T-helper 22 cell (primary cell): ENCODE data around the gene AGBL1.

Experiments
- DNase-seq: peaks from one replicate; pipeline ENCODE4 v3.0.0-alpha.2; 2020; ENCODE audit warnings: low read depth

The AGBL1 gene

DNA sequence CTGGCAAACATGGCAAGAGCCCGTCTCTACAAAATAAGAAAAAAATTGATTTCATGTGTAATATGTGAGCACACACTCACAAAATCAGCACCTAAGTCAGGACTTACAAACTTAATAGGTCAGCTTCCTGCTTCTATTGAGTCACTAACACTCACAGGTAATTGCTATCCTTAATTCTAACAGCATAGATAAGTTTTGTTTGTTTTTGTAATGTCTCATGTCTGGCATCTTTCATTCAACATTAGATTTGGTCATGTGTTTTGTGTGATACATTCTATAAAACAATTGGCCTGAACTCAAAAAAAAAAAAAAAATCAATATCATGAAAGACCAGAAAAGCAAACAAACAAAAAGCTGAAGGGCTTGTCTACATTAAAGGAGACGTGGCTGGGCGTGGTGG is 564.7 kb downstream of the AGBL1 start:
- no peak for DNase-seq

GRCh38 chr15:86645925-86646500 is 566.3 kb downstream of the AGBL1 start:
- no peak for DNase-seq

DNA sequence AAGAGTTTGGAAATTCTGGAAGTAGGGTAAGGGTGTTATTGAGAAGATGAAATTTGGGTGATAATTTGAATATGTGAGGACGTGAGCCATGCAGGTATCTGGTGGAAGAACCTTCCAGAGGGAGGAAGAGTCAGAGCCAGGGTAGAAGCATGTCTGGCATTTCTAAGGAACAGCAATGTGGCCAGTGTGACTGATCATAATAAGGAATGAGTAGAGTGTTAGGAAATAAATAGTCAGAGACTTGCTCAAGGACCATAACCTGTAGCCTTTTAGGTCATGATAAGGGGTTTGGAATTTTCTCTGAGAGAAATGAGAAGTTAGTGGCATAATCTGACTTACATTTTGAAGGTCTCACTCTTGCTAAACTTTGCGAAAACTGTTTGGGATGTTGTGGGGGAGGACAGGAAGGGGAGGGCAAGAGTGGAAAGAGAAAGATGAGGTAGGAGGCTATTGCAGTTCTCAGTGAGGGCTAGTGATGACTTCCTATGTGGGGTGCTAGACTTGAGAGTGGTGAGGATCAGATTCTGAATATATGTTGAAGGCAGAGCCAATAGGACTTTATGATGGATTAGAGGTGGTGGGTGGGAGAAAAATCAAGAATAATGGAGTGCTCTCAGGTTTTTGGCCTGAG is 568.3 kb downstream of the AGBL1 start:
- DNase-seq: no peak

- no peak for DNase-seq
These were observed 569.6 kb downstream of the AGBL1 start for GRCh38 chr15:86649277-86649676.

DNA sequence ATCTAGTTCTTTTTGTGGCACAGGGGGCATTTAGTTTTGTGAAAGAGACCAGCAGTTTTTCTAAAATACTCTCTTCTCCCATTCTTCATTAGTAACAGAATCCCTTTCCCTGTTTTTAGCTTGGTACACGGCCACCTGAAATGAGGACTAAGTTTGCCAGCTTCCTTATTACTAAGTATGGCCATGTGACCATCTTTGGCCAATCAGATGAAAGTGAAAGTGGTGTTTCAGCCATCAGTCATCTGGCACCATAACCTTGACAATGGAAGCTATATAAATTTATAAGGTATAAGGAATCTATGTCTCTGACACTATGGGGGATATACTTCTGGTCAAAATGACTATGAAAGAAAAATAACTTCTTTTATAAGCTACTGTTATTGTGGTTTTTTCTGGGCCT is 570.4 kb downstream of the AGBL1 start:
- DNase-seq: no peak

DNA sequence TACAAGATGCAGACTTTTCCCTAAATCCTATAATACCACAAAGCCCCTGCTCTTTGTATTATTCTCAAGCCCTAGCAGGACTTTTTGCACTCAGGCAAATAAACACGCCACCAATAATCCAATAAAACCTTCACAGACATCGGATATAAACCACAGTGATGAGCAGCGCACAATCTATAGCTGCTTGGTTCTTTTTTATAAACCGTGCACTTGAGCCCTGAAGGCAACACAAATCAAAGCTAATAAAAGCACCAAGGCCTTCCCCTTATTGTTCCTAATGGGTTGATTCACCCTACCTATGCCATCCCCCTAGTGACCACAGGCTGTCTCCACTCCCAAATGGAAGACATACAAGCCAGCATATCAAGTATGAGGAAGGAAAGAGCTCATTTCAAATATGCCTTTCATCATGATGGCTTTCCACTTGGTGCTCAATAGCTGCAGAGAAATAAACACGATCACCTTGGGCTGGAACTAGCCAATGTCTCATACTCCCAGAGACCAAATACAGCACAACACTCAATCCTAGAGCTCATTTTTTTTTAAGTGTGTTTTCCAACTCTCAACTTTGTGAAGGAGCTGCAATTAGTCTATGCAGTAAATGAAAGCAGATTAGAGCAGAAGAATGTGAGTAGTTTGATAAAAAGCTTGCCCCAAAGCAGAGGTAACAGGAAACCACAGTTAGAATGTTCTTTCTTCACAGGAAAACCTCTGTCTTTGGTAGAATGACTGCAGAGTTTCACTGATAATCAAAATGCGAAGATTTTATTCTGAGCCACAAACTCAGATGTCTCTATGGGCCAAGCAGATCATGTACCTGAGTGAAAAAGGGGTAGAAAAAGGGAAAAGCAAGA is 573.9 kb downstream of the AGBL1 start:
- DNase-seq: no peak

- no peak for DNase-seq
These were observed 574.8 kb downstream of the AGBL1 start for GRCh38 chr15:86654501-86654900.

DNA sequence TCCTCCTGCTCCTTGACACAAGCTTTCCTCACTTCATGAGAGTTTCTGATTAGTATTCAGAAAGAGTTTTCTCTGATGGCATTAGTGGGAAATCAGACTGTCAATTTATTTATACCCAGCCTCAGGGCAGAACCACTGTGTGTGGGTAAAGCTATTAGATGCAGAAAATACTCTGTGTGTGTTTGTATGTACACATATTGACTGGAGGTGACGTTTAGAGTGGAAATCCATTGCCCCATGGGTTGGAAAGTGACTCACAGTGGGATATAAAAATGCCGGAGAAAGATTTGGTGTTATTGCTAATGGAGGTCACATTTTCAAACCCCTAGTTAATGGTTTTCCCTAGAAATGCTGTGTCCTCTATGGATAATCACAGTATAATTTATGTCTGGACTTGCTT is 577.6 kb downstream of the AGBL1 start:
- DNase-seq: no peak

DNA sequence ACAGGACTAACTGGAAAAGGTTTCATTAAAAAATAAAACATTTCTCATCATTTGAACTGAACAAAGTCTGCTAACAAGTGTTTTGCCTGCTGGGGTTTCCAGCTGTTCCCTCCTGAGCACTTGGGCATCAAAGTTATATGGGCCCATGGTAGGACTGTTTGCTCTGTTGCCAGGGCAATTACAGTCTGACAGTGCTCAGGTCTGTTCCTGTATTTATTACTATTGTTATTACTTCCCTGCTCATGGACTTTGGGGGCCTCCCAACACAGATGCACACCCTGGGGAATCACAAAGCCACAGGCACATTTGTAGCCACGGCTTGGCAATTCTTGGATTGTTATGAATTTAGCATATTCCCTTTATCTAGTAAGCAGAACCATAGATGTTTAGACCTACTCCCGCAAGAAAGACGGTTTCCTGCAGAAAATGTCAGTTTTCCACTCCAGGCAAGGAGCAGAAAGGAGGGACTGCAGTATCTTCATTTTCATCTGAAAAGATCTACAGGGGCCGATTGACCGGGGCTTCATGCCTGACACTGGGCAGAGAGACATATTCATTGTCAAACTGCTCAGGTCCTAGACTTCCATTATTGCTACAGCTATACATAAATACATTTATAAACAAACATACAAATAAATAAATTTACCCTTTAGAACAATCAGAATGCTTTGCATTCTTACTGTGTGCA is 580.2 kb downstream of the AGBL1 start:
- no peak for DNase-seq

- DNase-seq: no peak
These were observed 581.9 kb downstream of the AGBL1 start for GRCh38 chr15:86661580-86661979.

DNA sequence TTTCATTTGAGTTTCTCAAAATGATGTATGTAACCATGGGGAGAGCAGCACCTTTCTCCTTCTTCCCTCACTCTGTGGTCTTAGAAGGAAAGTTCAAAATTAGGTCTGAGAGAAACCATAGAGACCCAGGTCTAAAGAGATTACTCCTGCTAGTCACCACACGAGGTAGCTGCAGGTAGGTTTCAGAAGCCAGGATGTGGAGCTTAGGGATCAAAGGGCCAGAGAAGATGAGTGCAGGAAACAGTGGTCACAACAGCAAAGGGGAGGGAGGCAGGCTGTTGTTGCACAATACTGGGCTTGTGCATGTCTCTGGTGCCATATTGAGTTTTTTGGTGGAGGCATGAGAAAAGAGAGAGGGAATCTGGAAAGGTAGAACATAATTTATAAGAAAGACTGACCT is 583.6 kb downstream of the AGBL1 start:
- DNase-seq: no peak

GRCh38 chr15:86663979-86664378 is 584.3 kb downstream of the AGBL1 start:
- no peak for DNase-seq

DNA sequence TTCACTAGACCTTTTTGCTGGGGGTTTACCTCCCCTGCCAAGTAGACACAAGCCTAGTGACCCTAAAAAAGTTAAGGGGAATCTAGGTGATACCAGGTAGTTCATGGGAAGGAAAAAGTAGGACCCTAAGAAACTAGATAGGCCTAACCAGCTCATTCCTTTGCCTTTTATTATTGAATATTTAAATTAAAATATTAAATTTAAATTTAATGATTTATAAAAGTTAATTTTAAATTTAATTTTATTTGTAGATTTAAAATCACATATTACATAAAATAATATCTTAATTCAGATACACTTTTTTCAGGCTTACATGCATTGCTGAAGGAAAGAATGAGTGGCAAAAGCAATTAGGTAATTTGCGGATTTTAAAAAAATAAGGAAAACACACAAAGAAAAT is 584.9 kb downstream of the AGBL1 start:
- DNase-seq: no peak

DNA sequence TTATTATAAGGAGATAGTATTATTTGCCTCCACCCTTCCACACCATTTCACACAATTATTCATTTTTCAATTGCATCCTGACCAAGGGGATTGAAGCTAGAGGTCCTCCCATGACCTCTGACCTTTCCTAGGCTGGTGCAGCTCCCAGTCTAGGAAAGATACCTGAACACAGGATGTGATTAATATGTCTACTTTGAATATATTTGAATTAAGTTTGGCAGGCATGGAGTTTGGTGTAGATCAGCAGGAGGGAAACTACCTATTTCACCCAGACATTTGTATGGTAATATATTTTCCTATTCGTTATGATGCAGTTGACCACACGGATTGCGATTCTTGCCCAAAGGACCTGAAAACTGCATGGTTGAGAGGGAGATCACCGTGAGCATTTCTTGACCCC is 596.3 kb downstream of the AGBL1 start:
- no peak for DNase-seq

DNA sequence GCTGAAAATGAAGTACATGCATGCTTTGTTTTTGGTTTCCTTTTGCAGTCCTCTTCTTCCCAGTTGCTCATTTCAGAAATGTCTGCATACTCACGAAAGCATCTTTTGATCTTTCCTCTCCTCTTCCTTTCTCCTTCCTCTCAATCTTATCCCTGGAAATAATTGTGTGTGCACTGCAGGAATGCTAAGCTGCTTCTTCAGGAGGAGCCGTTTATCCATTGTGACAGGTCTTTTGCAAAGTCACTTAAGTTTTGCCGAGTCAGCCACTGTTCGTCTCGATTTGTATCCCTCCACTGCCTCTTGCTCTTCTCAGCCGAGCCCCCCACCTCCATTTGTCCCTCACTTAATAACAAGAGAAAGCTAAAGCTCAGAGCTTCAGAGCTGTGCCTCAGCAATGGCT is 597.6 kb downstream of the AGBL1 start:
- DNase-seq: no peak

DNA sequence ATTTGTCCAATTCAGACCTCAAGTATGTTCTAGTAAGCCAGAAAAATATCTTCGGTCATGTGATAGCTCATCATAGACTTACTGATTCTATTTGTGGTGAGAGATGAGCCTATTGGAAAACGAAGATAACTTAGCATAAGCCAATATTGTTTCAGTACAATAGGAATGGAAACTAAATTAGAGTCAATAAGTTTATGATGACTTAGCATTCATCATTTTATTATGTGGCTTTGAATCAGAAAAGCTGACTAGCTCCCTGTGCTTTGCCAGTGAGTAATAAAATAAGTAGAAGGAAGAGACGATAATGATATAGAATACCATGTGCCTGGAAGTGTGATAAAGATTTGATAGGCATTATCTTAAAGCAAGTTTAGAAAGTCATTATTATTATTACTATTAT is 605.6 kb downstream of the AGBL1 start:
- no peak for DNase-seq

- DNase-seq: no peak
These were observed 609.3 kb downstream of the AGBL1 start for GRCh38 chr15:86689006-86689405.

- DNase-seq: no peak
These were observed 610.9 kb downstream of the AGBL1 start for GRCh38 chr15:86690566-86690965.

- DNase-seq: no peak
These were observed 611.5 kb downstream of the AGBL1 start for GRCh38 chr15:86691091-86691663.

- no peak for DNase-seq
These were observed 621.4 kb downstream of the AGBL1 start for GRCh38 chr15:86700864-86701610.

- DNase-seq: no peak
These were observed 621.9 kb downstream of the AGBL1 start for GRCh38 chr15:86701611-86701963.

- no peak for DNase-seq
These were observed 627.1 kb downstream of the AGBL1 start for GRCh38 chr15:86706813-86707212.
